HG03457 (cell line): ENCODE results near the gene TSPAN2.

ENCODE experiments used
- ATAC-seq: cut with Tn5 transposase; IDR thresholded peaks from one replicate; pipeline ENCODE4 v1.9.1; 2021; ENCODE audit warnings: moderate number of reproducible peaks; ENCODE audit not compliant: unreplicated experiment

Gene TSPAN2

GRCh38 chr1:115076384-115076915 lies 12.9 kb downstream of the TSPAN2 start:
- ATAC-seq: no peak

- no peak for ATAC-seq
Observed at GRCh38 chr1:115074839-115075534, 14.3 kb downstream of the TSPAN2 start.

- no peak for ATAC-seq
Observed at GRCh38 chr1:115073298-115074087, 15.8 kb downstream of the TSPAN2 start.

GRCh38 chr1:115071012-115071664 lies 18.2 kb downstream of the TSPAN2 start:
- no peak for ATAC-seq

- ATAC-seq: no peak
Observed at GRCh38 chr1:115069659-115070308, 19.5 kb downstream of the TSPAN2 start.

GRCh38 chr1:115068826-115069585 lies 20.3 kb downstream of the TSPAN2 start:
- ATAC-seq: no peak

GRCh38 chr1:115067161-115067859 lies 22.0 kb downstream of the TSPAN2 start:
- ATAC-seq: no peak

GRCh38 chr1:115065021-115065420 lies 24.3 kb downstream of the TSPAN2 start:
- ATAC-seq: no peak

- no peak for ATAC-seq
Observed at GRCh38 chr1:115064461-115064860, 24.8 kb downstream of the TSPAN2 start.

- no peak for ATAC-seq
Observed at GRCh38 chr1:115063228-115063901, 25.9 kb downstream of the TSPAN2 start.

GRCh38 chr1:115062542-115063004 lies 26.7 kb downstream of the TSPAN2 start:
- peak; percentile 91 for ATAC-seq

- ATAC-seq: no peak
Observed at GRCh38 chr1:115060501-115060900, 28.8 kb downstream of the TSPAN2 start.

GRCh38 chr1:115059316-115059715 lies 30.0 kb downstream of the TSPAN2 start:
- ATAC-seq: no peak

- ATAC-seq: no peak
Observed at GRCh38 chr1:115057661-115058254, 31.5 kb downstream of the TSPAN2 start.

- ATAC-seq: no peak
Observed at GRCh38 chr1:115056395-115056798, 32.9 kb downstream of the TSPAN2 start.

- peak; percentile 72 for ATAC-seq
Observed at GRCh38 chr1:115052454-115053083, 36.7 kb downstream of the TSPAN2 start.

- no peak for ATAC-seq
Observed at GRCh38 chr1:115051850-115052249, 37.5 kb downstream of the TSPAN2 start.

- ATAC-seq: no peak
Observed at GRCh38 chr1:115046751-115047150, 42.6 kb downstream of the TSPAN2 start.
